ENCODE measurements around the gene RTTN. TPM values are rescaled to one million over a fixed set of nuclear protein-coding genes. Genes with fewer than 3 reads are reported as not detected.

RTTN gene
- total RNA-seq, 1 donor from 2014 or later: 8.8 TPM

- H3K27ac Mint-ChIP-seq (ENCODE audit: unreplicated experiment): no peak overlapping the region
- H3K4me1 Mint-ChIP-seq (ENCODE audit: unreplicated experiment): no peaks in the 10 kb centered on the region
- no peaks in the 10 kb centered on the region for H3K9me3 Mint-ChIP-seq (ENCODE audit: unreplicated experiment)
- peaks cover 2% of the 10 kb centered on the region for H3K36me3 Mint-ChIP-seq (ENCODE audit: unreplicated experiment)
- H3K4me3 Mint-ChIP-seq (ENCODE audit: unreplicated experiment): no peak overlapping the region
- H3K27me3 Mint-ChIP-seq (ENCODE audit: unreplicated experiment): no peaks in the 10 kb centered on the region
- TF ChIP-seq CTCF (IDR thresholded peaks at IDR 0.05): no peak
- DNase-seq (ENCODE audit: extremely low spot score, unreplicated experiment): no peak
Measured at GRCh38 chr18:70031221-70031620, 174.3 kb downstream of the RTTN start.

GRCh38 chr18:70030728-70031127 is 174.8 kb downstream of the RTTN start:
- DNase-seq (ENCODE audit: extremely low spot score, unreplicated experiment): no peak
- TF ChIP-seq CTCF (IDR thresholded peaks at IDR 0.05): no peak

GRCh38 chr18:70029163-70029562 is 176.3 kb downstream of the RTTN start:
- Mint-ChIP-seq H3K27me3 (ENCODE audit: unreplicated experiment) (no peaks in the 10 kb centered on the region), H3K4me3 (ENCODE audit: unreplicated experiment) (no peak overlapping the region), H3K4me1 (ENCODE audit: unreplicated experiment) (no peaks in the 10 kb centered on the region), H3K36me3 (ENCODE audit: unreplicated experiment) (peaks cover 7% of the 10 kb centered on the region), H3K9me3 (ENCODE audit: unreplicated experiment) (no peaks in the 10 kb centered on the region), H3K27ac (ENCODE audit: unreplicated experiment) (no peak overlapping the region)
- no peak for TF ChIP-seq CTCF (IDR thresholded peaks at IDR 0.05)
- no peak for DNase-seq (ENCODE audit: extremely low spot score, unreplicated experiment)

More at GRCh38 chr18:70030728-70031127, 174.8 kb downstream of the RTTN start:
- H3K27ac Mint-ChIP-seq (ENCODE audit: unreplicated experiment): no peak overlapping the region
- no peaks in the 10 kb centered on the region for H3K9me3 Mint-ChIP-seq (ENCODE audit: unreplicated experiment)
- no peak overlapping the region for H3K4me3 Mint-ChIP-seq (ENCODE audit: unreplicated experiment)
- no peaks in the 10 kb centered on the region for H3K27me3 Mint-ChIP-seq (ENCODE audit: unreplicated experiment)
- no peaks in the 10 kb centered on the region for H3K4me1 Mint-ChIP-seq (ENCODE audit: unreplicated experiment)
- H3K36me3 Mint-ChIP-seq (ENCODE audit: unreplicated experiment): peaks cover 2% of the 10 kb centered on the region

GRCh38 chr18:70028734-70029133 is 176.8 kb downstream of the RTTN start:
- DNase-seq (ENCODE audit: extremely low spot score, unreplicated experiment): no peak
- Mint-ChIP-seq H3K27ac (ENCODE audit: unreplicated experiment) (no peak overlapping the region), H3K36me3 (ENCODE audit: unreplicated experiment) (peaks cover 7% of the 10 kb centered on the region), H3K9me3 (ENCODE audit: unreplicated experiment) (no peaks in the 10 kb centered on the region), H3K27me3 (ENCODE audit: unreplicated experiment) (no peaks in the 10 kb centered on the region), H3K4me1 (ENCODE audit: unreplicated experiment) (no peaks in the 10 kb centered on the region), H3K4me3 (ENCODE audit: unreplicated experiment) (no peak overlapping the region)
- no peak for TF ChIP-seq CTCF (IDR thresholded peaks at IDR 0.05)

- no peak for TF ChIP-seq CTCF (IDR thresholded peaks at IDR 0.05)
Measured at GRCh38 chr18:70028084-70028483, 177.4 kb downstream of the RTTN start.

More at GRCh38 chr18:70028084-70028483, 177.4 kb downstream of the RTTN start:
- Mint-ChIP-seq H3K27me3 (ENCODE audit: unreplicated experiment) (no peaks in the 10 kb centered on the region), H3K27ac (ENCODE audit: unreplicated experiment) (no peak overlapping the region), H3K9me3 (ENCODE audit: unreplicated experiment) (no peaks in the 10 kb centered on the region), H3K4me1 (ENCODE audit: unreplicated experiment) (no peaks in the 10 kb centered on the region), H3K4me3 (ENCODE audit: unreplicated experiment) (no peak overlapping the region), H3K36me3 (ENCODE audit: unreplicated experiment) (peaks cover 7% of the 10 kb centered on the region)
- no peak for DNase-seq (ENCODE audit: extremely low spot score, unreplicated experiment)
